HUDEP-2 (cell line): ENCODE measurements around the gene MAGOHB.

Experiments
- DNase-seq, 76 experiments: peaks; one replicate each; lab custom pipeline; 2025; ENCODE audit not compliant: unreplicated experiment in 76 of 76; lab: John Stamatoyannopoulos, UW

MAGOHB gene

DNA sequence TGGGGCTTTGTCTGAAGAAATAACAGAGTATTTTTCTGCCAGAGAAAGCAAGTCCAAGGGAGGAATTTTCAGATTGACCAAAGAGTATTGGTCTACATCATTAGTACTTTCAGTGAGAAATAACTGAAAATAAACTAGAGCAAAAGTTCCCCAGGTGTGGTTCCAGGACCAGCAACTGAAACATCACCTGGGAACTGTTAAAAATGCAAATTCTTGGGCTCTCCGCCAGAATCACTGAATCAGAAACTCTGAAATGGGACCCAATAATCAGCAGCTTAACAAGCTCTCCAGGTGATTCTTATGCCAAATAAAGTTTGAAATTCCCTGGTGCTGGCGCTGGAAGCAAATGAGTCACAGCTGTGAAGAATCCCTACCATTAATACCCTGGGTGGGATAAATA lies 55.6 kb downstream of the MAGOHB start:
- no peak for DNase-seq

DNA sequence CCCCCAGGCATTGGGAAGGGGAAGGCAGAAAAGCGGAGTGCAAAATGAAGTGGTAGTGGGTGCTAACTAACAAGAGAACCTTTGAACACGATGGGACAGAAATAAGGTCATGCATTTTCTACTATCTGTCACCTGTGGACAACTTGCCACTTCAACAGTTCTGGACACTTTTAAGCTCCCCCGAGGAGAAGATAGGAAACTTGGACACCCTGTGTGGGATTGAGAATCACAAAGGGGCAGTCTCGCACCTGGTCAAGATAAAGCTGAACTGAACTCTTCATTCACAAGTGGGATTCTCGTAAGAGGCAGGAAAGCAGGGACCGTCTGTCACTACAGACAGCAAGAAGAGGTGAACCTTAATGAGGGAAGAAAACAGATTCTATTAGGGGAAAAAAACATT lies 56.1 kb downstream of the MAGOHB start:
- no peak for DNase-seq

DNA sequence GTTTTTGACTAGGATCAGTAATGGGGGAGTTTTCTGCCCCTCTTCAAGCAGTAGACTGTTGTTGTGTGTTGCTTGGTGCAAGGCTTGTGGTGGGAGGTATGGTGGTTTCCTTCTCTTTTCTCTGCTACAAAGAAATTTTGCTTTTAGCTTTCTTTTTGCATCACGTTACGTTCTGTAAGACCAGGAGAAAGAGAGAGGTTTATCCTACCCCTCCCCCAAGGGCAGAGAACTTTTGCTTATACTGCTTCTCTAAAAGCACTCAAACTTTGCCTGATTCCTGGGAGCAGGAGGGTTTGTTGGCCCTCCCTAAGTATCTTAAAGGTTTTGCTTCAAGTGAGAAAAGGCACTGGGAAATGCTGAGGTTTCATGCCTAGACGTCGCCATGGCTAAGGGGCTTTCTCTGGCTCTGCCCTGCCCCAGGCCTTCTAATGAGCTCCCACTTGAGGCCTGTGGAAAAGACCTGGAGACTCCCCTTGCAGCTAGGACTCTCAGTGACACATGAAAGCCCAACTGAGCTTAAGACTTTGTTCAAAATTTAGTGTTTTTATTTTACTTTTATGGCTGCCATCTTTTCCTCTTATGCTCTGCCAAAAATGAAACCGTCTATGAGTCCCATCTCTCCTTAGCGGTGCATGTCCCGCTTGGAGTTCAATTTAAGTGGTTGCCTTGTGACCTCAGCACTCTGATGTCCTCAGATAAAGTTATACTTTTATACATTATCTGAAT lies 58.5 kb downstream of the MAGOHB start:
- DNase-seq: no peak

DNA sequence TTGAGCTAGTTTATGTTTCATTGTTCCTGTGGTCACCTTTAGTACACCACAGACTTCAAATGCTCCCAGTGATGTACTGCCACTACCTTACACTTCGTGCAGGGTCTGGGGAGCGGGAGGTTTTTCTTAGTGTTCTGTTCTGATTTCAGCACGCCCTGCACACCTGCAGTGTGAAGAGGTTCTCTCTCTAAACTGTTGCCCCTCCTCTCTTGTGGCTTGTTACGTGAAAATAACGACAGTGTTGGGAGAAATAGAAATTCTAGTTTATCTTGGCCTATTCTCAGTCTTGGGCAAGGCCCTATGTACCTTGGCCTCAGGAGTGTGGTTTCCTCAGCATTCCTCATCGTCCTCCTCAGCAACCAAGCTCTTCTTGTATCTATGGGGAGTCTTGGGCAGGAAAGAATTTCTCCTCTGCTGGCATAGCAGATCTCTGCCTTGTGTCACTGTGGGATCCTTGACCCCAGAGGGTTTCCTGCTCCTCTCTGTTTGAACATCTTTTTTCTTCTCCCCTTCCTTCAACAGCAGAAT lies 59.1 kb downstream of the MAGOHB start:
- no peak for DNase-seq
